T-helper 17 cell (primary cell): ENCODE results near the gene SLC24A4. TPM values are rescaled to one million over a fixed set of nuclear protein-coding genes. Genes with fewer than 3 reads are reported as not detected.

Experiments
- ATAC-seq: fragments of 150-1000 bp; cut with Tn5 transposase; 2 replicates; pipeline ENCODE4 v1.10.0; 2021; ENCODE audit warnings: mild to moderate bottlenecking, moderate library complexity
- DNase-seq, 3 donors: peaks; one replicate each; pipeline versions ENCODE4 v3.0.0 to v3.0.0-alpha.2; 2020 to 2021
- H3K9me3 ChIP-seq: one replicate; pipeline ENCODE4 v1.7.0; 2013; ENCODE audit warnings: low read length, mild to moderate bottlenecking; ENCODE audit not compliant: control insufficient read depth, poor library complexity, severe bottlenecking
- H3K27ac Mint-ChIP-seq: one replicate; pipeline ENCODE4 v1.8.0; 2022; ENCODE audit warnings: mild to moderate bottlenecking, moderate library complexity, mixed read lengths
- H3K27me3 Mint-ChIP-seq: one replicate; pipeline ENCODE4 v1.8.0; 2022; ENCODE audit warnings: mixed read lengths
- H3K36me3 Mint-ChIP-seq: one replicate; pipeline ENCODE4 v1.8.0; 2022; ENCODE audit warnings: low read depth, mixed read lengths
- H3K4me1 Mint-ChIP-seq: one replicate; pipeline ENCODE4 v1.8.0; 2022; ENCODE audit warnings: mild to moderate bottlenecking, mixed read lengths
- H3K4me3 Mint-ChIP-seq: one replicate; pipeline ENCODE4 v1.8.0; 2022; ENCODE audit warnings: mild to moderate bottlenecking, moderate library complexity, mixed read lengths
- total RNA-seq, 4 donors: library from RNA in 2 of 4; stranded (reverse) in 2 of 4; gene quantifications; one replicate each; pipeline ENCODE4 v1.2.3 and lab custom pipeline; 2022 to 2026

Gene SLC24A4
- total RNA-seq, 2 donors from 2014 or later: 0.55 to 2.0 TPM

DNA sequence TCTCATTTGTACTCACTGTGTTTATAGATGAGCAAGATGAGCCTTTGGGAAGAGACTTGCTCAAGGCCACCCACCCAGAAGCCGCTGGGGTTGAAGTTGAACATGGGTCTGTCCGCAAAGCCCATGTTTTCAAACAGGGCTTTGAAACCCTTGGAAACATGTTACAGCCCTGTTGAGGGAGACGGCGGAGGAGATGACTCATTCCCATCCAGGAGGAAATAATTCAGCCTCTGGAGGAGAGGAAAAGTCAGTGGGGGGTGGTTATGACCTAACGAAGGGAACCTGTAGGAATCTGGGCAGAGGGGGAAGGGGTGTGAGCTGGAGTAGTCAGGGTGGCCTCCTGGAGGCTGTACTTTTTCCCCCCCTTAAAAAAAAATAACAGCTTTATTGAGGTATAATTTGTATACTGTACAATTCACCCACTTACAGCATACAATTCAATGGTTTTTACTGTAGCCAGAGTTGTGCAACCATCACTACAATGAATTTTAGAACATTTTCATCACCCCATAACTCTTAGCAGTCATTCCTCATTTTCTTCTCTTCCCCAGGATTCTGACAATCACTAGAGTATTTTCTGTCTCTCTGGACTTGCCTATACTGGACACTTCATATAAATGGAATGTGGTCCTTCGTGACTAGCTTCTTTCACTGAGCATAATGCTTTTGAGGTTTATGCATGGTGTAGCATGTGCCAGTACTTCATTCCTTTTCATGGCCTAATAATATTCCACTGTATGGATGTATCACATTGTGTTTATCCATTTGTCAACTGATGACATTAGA lies 188.7 kb downstream of the SLC24A4 start:
- ATAC-seq (no peak), DNase-seq (no peak)
- no peaks in the 10 kb centered on the region for H3K36me3 Mint-ChIP-seq
- peaks cover 6% of the 10 kb centered on the region for H3K27me3 Mint-ChIP-seq
- no peak overlapping the region for H3K4me3 Mint-ChIP-seq
- H3K4me1 Mint-ChIP-seq: peaks cover 13% of the 10 kb centered on the region
- no peaks in the 10 kb centered on the region for H3K9me3 ChIP-seq
- H3K27ac Mint-ChIP-seq: no peak overlapping the region

DNA sequence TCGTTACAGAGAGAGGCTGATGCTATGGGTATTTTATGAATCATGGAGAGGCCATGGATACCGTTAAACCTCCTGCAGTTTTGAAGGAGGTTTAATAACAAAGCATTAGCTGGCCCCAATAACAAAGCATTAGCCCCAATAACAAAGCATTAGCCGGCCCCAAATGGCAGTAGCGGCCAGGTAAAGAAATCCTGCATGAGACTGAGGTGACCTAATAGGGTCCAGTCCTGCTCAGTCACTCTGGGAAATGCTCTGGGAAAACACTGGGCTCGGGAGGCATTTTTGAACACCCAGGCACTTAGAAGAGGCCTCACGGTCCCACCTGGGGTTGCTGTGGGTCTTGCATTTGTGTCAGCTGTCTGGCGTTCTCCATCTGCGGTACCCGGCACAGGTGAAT lies 189.8 kb downstream of the SLC24A4 start:
- H3K27ac Mint-ChIP-seq: no peak overlapping the region
- peaks cover 6% of the 10 kb centered on the region for H3K27me3 Mint-ChIP-seq
- peaks cover 14% of the 10 kb centered on the region for H3K4me1 Mint-ChIP-seq
- ATAC-seq (no peak), DNase-seq (no peak)
- H3K4me3 Mint-ChIP-seq: peak overlapping the region; percentile 82
- no peaks in the 10 kb centered on the region for H3K9me3 ChIP-seq
- H3K36me3 Mint-ChIP-seq: no peaks in the 10 kb centered on the region

DNA sequence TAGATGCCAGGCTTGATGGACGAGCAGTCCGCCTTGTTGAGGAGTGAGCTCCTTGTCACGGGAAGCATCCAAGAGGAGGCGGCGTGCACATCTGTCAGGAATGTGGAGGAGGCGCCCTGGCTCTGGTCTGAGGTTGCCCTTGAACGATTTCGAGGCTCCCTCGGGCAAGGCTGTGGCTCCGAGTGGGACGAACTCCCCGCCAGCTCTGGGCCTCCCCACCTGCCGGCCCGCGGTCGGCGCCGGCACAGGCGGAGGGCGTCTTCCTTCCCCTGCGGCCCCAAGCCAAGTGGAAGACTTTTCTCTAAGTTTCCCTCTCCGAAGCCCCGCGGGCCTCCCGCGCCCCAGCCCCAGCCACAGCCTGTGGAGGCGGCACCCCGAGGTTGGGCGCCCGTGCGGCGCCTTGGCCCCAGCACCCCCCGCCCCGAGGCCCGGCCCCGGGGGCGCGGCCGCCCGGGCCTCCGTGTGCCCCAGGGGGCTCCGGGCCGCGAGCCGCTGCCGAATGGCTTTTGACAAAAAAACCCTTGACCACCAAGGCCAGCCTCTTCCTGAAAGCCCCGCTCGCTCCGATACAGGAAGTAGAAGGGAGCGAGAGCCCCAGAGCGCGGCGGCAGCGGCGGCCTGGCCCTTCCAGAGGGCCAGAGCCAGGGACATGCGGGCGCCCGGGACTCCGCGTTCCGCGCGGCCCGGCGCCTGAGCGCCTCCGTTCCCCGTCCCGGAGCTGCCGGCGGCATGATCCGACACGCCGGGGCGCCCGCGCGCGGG lies 190.4 kb downstream of the SLC24A4 start, which contains the start of gene RIN3:
TSS of gene RIN3 (plus strand) at position 578 of the 762 bp plus-strand sequence. CDS start at position 730, 152 bp downstream.
- no peaks in the 10 kb centered on the region for H3K9me3 ChIP-seq
- Mint-ChIP-seq H3K4me1 (peaks cover 18% of the 10 kb centered on the region), H3K36me3 (no peaks in the 10 kb centered on the region), H3K4me3 (peak within 1 kb of the TSS; percentile 82), H3K27me3 (peaks cover 6% of the 10 kb centered on the region), H3K27ac (no peak within 1 kb of the TSS)
- DNase-seq (peak in 1 of 3 donors; percentile 17), ATAC-seq (peak; percentile 67)

DNA sequence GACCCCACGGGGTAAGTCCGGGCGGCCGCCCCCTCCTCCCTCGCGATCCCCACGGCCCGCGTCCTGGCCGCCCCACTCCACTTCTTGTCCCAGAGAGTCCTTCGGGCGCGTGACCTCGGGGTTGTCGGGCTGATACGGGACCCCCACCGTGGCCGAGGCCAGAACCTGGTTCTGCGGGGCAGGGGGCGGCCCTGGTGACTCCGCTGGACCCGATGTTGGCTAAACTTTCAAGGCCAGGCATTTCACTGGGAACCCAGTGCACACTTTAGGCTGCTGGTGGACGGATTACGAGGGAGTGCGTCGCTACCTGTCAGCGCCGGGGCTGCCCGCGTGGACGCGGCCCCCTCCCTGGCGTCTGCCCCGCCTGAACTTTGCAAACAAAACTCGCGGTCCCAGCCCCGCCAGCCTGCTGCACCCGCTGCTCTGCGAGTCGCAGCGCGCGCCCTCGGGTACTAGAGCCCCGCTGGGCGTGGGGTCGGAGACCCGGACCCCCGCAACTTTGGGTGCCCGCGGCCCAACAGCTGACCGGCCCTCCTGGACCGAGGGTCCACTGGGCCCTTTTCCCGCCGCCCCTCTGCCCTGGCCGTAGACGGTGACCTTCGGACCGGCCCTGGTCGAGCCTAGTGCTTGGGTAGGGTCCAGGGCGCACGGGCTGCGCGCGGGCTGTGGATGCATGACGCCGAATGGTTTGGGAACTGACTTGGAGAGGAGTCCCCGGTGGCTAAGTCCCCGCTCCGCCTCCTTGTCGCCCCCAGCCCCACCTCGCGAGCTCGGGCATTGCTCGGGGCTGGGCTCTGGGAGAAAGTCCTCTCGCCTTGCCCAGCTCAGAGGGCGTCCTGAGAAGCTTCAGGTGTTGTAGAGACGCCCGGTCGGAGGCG lies 191.2 kb downstream of the SLC24A4 start:
- Mint-ChIP-seq H3K27me3 (peaks cover 6% of the 10 kb centered on the region), H3K4me3 (peak overlapping the region; percentile 82), H3K4me1 (peaks cover 23% of the 10 kb centered on the region), H3K36me3 (no peaks in the 10 kb centered on the region), H3K27ac (no peak overlapping the region)
- ATAC-seq (peak; percentile 50), DNase-seq (no peak)
- no peaks in the 10 kb centered on the region for H3K9me3 ChIP-seq

DNA sequence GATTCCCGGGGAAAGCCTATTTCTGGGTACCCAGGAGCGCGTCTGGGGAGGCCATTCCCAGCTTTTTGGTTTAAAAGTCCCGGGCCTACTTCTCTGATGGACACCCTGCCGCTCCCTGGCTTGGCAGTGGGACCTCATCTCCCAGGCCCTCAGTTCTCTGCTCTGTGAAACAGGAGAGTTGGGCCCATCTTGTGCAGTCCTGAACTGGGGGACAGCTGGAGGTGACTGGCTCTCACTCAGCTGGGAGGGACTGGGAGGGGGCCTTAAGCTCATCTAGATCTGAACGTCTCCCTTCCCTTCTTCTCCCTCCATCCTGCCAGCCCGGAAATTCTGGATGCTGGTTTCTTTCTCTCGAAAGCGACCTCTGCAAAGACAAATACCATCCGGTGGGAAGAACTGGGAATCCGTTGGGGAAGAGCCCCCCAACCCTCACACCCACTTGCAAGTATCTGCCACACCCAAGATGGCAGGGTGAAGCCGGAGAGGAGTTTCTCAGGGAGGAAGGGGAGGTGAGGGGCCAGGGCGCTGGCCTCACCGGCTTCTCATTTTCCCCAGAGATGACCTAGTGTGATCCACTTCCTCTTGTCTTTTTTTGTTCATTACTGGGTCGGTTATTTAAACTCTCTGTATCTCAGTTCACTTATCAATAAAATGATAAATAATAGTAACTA lies 192.0 kb downstream of the SLC24A4 start:
- H3K27ac Mint-ChIP-seq: peak overlapping the region; percentile 39
- DNase-seq (no peak), ATAC-seq (no peak)
- peak overlapping the region; percentile 82 for H3K4me3 Mint-ChIP-seq
- peaks cover 6% of the 10 kb centered on the region for H3K27me3 Mint-ChIP-seq
- no peaks in the 10 kb centered on the region for H3K9me3 ChIP-seq
- H3K36me3 Mint-ChIP-seq: no peaks in the 10 kb centered on the region
- H3K4me1 Mint-ChIP-seq: peaks cover 20% of the 10 kb centered on the region

DNA sequence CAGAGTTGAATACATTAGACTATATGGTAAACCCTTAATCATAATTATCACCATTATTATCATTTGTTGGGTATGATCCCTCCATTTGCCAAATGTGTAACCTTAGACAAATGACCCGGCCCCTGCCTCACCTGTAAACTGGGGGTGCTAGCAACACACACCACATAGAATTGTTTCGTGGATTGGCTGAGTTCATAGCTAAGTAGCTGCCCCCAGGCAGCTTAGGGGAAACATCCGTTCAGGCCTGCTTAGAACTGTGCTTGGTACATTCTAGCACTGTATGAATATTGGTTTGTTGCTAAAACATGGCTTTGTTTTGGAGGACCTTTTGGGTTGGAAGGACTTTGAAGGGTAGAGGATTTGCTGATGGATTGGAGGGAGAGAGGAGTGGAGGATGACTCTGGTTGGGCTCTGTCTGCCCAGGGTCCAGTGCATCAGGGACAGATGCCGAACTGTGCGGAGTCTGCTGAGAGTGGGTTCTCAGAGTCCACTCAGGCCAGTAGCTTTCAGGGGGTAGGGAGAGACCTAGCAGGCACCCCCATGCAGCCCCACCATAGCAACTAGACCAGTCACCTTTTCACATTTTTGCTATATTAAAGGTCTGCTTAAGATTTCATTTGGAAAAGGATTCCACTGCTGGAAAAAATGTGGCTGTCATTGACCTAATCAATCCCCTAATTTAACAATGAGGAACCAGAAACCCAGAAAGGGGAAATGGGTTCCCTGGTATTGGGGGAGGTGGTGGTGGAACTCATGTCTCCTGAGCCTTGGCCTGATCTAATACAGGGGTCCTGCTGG lies 192.8 kb downstream of the SLC24A4 start:
- H3K36me3 Mint-ChIP-seq: no peaks in the 10 kb centered on the region
- ATAC-seq (no peak), DNase-seq (no peak)
- H3K9me3 ChIP-seq: no peaks in the 10 kb centered on the region
- H3K27me3 Mint-ChIP-seq: peaks cover 6% of the 10 kb centered on the region
- H3K4me3 Mint-ChIP-seq: peak overlapping the region; percentile 82
- H3K4me1 Mint-ChIP-seq: peaks cover 20% of the 10 kb centered on the region
- peak overlapping the region; percentile 39 for H3K27ac Mint-ChIP-seq

DNA sequence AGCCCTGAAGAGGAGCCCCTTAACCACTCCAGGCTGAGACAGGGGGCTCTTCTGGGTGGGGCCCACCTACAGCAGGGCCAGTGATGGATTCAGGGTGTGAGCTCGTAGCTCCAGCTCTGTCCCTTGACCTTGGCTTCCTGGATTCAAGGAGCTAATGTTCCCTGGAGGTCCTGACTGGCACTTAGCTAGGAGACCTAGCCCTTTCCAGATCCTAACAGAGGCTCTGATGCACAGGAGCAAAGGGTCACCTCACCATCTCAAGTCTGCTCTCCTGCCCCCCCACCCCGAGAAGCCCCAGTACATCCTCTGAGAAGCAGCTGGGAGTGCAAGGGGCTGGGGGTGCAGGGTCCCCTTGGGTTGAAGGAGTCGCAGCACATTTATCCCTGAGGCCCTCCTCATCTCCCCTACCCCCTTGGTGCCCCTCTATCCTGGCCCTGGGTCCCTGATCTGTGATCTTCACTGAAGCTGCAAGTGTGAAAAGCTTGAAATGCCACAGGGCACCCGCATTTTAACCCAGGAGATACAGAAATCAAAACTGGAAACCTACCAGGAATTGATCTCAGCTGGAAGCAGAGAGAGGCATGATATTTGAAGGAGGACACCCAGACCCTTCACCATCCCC lies 193.5 kb downstream of the SLC24A4 start:
- DNase-seq (no peak), ATAC-seq (no peak)
- H3K9me3 ChIP-seq: no peaks in the 10 kb centered on the region
- Mint-ChIP-seq H3K27me3 (peaks cover 6% of the 10 kb centered on the region), H3K4me3 (no peak overlapping the region), H3K36me3 (no peaks in the 10 kb centered on the region), H3K4me1 (peaks cover 20% of the 10 kb centered on the region), H3K27ac (no peak overlapping the region)

DNA sequence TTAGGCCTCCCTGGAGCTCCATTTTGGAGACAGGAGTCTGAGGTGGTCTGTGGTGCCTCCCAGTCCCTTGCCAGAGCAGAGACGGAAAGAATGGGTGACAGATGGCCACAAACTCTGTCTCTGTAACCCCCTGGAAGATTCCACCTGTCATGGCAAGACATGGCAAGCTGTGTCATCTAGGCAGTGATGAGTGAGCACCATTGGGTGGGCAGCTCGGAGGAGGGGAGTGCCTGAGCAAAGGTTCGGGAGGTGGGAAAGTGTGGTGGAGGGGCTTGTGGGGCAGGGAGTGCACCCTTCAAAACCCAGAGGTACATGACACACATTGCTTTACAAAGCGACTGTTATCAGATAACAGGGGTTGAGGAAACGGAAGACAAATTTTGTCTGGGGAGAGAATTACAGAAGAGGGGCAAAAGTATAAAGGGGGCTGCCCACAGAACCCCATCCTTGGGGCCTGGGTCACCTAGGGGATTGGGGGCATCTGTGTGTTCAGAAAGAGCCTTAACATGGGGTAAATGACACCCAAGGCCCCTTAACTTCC lies 194.1 kb downstream of the SLC24A4 start:
- no peak overlapping the region for H3K27ac Mint-ChIP-seq
- DNase-seq: no peak
- H3K27me3 Mint-ChIP-seq: peaks cover 6% of the 10 kb centered on the region
- H3K4me1 Mint-ChIP-seq: peaks cover 20% of the 10 kb centered on the region
- no peak for ATAC-seq
- H3K9me3 ChIP-seq: no peaks in the 10 kb centered on the region
- no peaks in the 10 kb centered on the region for H3K36me3 Mint-ChIP-seq
- no peak overlapping the region for H3K4me3 Mint-ChIP-seq

DNA sequence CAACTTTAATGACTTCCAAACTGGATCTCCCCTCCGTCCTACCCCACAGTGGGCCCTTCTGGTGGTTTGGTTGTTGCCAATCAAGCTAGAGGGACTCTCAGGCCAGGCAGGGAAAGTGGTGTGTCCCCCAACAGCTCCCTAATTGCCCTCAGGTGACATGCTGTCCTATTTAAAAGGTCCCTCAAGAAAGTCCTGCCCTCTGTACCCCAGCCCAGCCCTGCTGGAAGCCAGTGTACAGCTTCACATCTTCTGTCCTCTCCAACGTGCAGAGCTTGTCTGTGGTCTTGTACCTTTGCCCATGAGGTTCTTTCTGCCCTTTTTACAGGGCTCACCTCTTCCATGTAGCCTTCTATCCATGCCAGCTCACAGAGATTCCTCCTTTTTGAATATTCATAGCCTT lies 194.8 kb downstream of the SLC24A4 start:
- Mint-ChIP-seq H3K27me3 (peaks cover 6% of the 10 kb centered on the region), H3K4me1 (peaks cover 18% of the 10 kb centered on the region), H3K4me3 (no peak overlapping the region), H3K27ac (no peak overlapping the region), H3K36me3 (no peaks in the 10 kb centered on the region)
- no peaks in the 10 kb centered on the region for H3K9me3 ChIP-seq
- ATAC-seq (no peak), DNase-seq (no peak)

DNA sequence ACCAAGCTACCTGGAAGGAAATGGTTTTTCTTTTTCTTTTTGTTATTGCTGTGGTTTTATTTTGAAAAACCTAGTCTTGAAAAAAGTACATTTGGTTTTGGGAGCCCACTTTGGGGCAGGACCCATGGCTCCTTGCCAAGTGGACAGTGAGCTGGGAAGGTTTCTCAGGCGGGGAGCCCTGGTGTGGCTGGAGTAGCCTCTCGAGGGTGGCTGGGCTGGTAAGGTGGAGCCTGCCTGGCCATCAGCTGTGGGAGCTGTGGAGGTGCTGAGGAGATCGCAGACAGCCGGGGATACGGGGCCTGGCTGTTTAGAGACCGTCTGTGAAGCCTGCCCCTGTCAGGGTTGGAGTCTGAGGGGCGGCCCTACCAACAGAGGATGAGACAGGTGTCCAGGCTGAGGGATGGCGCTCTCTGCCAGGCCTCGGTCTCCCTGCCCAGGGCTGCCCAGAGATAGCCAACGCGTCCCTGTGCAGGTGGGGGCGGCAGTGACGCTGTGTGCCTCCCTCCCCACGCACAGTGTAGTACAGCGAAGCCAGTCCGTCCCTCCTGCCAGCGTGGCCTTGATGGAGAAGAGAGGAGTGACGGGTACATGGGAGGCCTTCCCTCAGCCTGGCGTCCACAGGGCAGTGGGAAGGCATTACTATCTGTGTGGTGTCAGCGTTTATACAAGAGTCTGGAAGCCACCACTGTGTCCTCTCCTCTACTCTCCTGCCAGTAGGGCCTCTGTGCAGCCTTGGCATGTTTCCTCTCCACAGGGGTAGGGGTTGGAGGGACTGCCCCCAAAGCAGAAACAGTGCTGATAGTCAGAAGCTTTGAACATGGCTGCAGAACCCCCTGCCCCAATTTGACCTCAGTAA lies 196.5 kb downstream of the SLC24A4 start:
- DNase-seq (no peak), ATAC-seq (no peak)
- peaks cover 18% of the 10 kb centered on the region for H3K4me1 Mint-ChIP-seq
- no peak overlapping the region for H3K4me3 Mint-ChIP-seq
- H3K9me3 ChIP-seq: no peaks in the 10 kb centered on the region
- peaks cover 6% of the 10 kb centered on the region for H3K27me3 Mint-ChIP-seq
- peak overlapping the region; percentile 29 for H3K27ac Mint-ChIP-seq
- H3K36me3 Mint-ChIP-seq: no peaks in the 10 kb centered on the region
